Measurements from ENCODE around the gene VEGFD. TPM values are rescaled to one million over a fixed set of nuclear protein-coding genes. Genes with fewer than 3 reads are reported as not detected.

Gene VEGFD
- total RNA-seq, 2 donors from 2014 or later, result 0.27 to 0.42 TPM

DNA sequence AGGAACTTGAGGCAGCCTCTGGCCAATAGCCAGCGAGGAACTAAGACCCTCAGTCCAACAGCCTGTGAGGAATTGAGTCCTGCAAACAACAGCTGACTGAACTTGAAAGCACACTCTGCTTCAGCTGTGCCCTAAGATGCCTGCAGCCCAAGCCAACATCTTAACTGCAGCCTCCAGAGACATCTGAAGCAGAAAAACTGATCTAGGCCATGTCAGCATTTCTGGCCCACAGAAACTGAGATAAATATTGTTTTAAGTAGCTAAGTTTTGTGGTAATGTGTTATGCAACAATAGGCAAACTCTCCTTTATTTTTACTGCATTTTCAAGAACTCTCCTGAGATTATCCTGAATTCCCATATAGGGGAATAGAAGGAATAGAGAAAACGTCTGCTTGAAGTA, 24.5 kb downstream of the VEGFD start:
- H3K4me3 ChIP-seq (ENCODE audit: low read length), result no peak overlapping the region
- peaks cover 11% of the 10 kb centered on the region for H3K27me3 Mint-ChIP-seq (ENCODE audit: insufficient read depth)
- no peak overlapping the region for H3K27ac ChIP-seq (ENCODE audit: low read depth, low read length)
- WGBS, 2 experiments (ENCODE audit: insufficient coverage in 1 of 2, insufficient read length in 1 of 2), result 100% methylated on average over 2 of the region's 2 CpGs; no CpG with 5 or more reads in 1 of the 2 experiments
- no peaks in the 10 kb centered on the region for H3K4me1 Mint-ChIP-seq
- no peak for DNase-seq
- H3K36me3 Mint-ChIP-seq (ENCODE audit: low read depth), result no peaks in the 10 kb centered on the region
- TF ChIP-seq, protein P1, sequence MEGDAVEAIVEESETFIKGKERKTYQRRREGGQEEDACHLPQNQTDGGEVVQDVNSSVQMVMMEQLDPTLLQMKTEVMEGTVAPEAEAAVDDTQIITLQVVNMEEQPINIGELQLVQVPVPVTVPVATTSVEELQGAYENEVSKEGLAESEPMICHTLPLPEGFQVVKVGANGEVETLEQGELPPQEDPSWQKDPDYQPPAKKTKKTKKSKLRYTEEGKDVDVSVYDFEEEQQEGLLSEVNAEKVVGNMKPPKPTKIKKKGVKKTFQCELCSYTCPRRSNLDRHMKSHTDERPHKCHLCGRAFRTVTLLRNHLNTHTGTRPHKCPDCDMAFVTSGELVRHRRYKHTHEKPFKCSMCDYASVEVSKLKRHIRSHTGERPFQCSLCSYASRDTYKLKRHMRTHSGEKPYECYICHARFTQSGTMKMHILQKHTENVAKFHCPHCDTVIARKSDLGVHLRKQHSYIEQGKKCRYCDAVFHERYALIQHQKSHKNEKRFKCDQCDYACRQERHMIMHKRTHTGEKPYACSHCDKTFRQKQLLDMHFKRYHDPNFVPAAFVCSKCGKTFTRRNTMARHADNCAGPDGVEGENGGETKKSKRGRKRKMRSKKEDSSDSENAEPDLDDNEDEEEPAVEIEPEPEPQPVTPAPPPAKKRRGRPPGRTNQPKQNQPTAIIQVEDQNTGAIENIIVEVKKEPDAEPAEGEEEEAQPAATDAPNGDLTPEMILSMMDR (conservative IDR thresholded peaks at IDR 0.05), result no peak
- no peak overlapping the region for H3K4me3 Mint-ChIP-seq
- H3K27ac Mint-ChIP-seq, result no peak overlapping the region
- no peak overlapping the region for H3K9ac ChIP-seq (ENCODE audit: extremely low read depth, low read length, poor library complexity, severe bottlenecking)
- H3K9me3 ChIP-seq (ENCODE audit: control insufficient read depth, low read length), result no peaks in the 10 kb centered on the region
- H3K36me3 ChIP-seq (ENCODE audit: control insufficient read depth, insufficient read depth, low read length), result no peaks in the 10 kb centered on the region
- no peaks in the 10 kb centered on the region for H3K9me3 Mint-ChIP-seq
- no peaks in the 10 kb centered on the region for H3K4me1 ChIP-seq (ENCODE audit: control insufficient read depth, insufficient read depth, low read length)
- no peaks in the 10 kb centered on the region for H3K27me3 ChIP-seq (ENCODE audit: control insufficient read depth, insufficient read depth, low read length, poor library complexity, severe bottlenecking)

DNA sequence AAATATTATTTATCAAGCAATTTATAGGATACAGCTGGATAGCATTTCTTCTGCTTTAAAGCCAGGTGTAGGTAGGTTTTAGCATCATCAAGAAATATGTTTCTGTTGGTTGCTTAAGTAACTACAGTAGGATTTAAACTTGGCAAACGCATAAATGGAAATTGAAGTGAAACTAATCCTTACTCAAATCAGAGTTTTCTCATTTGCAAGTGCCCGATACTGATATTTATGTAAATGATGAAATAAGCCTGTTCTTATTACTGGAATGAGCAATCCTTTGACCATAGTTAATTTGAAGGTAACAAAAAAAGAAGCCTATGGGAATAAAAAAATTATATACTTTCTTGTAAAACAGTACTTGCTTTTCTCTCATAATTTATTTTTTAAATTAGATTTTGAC, 25.7 kb downstream of the VEGFD start:
- Mint-ChIP-seq H3K4me1 (no peaks in the 10 kb centered on the region), H3K9me3 (no peaks in the 10 kb centered on the region), H3K27me3 (ENCODE audit: insufficient read depth) (peaks cover 11% of the 10 kb centered on the region), H3K4me3 (no peak overlapping the region), H3K27ac (no peak overlapping the region), H3K36me3 (ENCODE audit: low read depth) (no peaks in the 10 kb centered on the region)
- Histone ChIP-seq H3K9ac (ENCODE audit: extremely low read depth, low read length, poor library complexity, severe bottlenecking) (no peak overlapping the region), H3K9me3 (ENCODE audit: control insufficient read depth, low read length) (no peaks in the 10 kb centered on the region), H3K27me3 (ENCODE audit: control insufficient read depth, insufficient read depth, low read length, poor library complexity, severe bottlenecking) (no peaks in the 10 kb centered on the region), H3K27ac (ENCODE audit: low read depth, low read length) (no peak overlapping the region), H3K4me3 (ENCODE audit: low read length) (no peak overlapping the region), H3K4me1 (ENCODE audit: control insufficient read depth, insufficient read depth, low read length) (no peaks in the 10 kb centered on the region), H3K36me3 (ENCODE audit: control insufficient read depth, insufficient read depth, low read length) (no peaks in the 10 kb centered on the region)
- TF ChIP-seq, protein P1 (conservative IDR thresholded peaks at IDR 0.05), result no peak
- no CpG with 5 or more reads among the region's 2 CpGs for WGBS, 2 experiments (ENCODE audit: insufficient coverage in 1 of 2, insufficient read length in 1 of 2)
- DNase-seq, result no peak

DNA sequence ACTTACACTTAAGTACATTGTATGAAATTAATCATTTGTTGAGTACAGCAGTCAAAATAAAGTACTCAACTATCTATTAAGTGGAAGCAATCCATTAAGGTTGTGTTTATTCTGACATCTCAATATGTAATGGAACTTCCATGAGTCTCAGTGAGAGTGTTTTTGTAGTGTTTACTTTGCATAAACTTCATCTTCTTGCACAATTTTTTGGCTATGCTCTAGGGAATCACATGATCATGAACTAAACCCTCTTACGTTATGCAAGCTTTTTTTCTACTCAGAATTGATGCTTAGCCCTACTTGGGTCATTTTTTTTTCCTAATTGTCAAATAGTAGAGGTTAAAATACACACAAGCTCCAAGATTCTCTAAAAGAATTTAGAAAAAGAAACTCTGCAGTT, 27.8 kb downstream of the VEGFD start:
- Histone ChIP-seq H3K27me3 (ENCODE audit: control insufficient read depth, insufficient read depth, low read length, poor library complexity, severe bottlenecking) (no peaks in the 10 kb centered on the region), H3K36me3 (ENCODE audit: control insufficient read depth, insufficient read depth, low read length) (no peaks in the 10 kb centered on the region), H3K27ac (ENCODE audit: low read depth, low read length) (no peak overlapping the region), H3K4me3 (ENCODE audit: low read length) (no peak overlapping the region), H3K9ac (ENCODE audit: extremely low read depth, low read length, poor library complexity, severe bottlenecking) (no peak overlapping the region), H3K9me3 (ENCODE audit: control insufficient read depth, low read length) (no peaks in the 10 kb centered on the region), H3K4me1 (ENCODE audit: control insufficient read depth, insufficient read depth, low read length) (no peaks in the 10 kb centered on the region)
- TF ChIP-seq, protein P1 (conservative IDR thresholded peaks at IDR 0.05), result no peak
- H3K36me3 Mint-ChIP-seq (ENCODE audit: low read depth), result no peaks in the 10 kb centered on the region
- no peaks in the 10 kb centered on the region for H3K4me1 Mint-ChIP-seq
- no peak overlapping the region for H3K27ac Mint-ChIP-seq
- peaks cover 11% of the 10 kb centered on the region for H3K27me3 Mint-ChIP-seq (ENCODE audit: insufficient read depth)
- no peak overlapping the region for H3K4me3 Mint-ChIP-seq
- no peaks in the 10 kb centered on the region for H3K9me3 Mint-ChIP-seq
- WGBS, 2 experiments (ENCODE audit: insufficient coverage in 1 of 2, insufficient read length in 1 of 2), result 100% methylated on average over 1 of the region's 1 CpG; no CpG with 5 or more reads in 1 of the 2 experiments
- no peak for DNase-seq
